ENCODE data around the gene GOLGA1. TPM values are rescaled to one million over a fixed set of nuclear protein-coding genes. Genes with fewer than 3 reads are reported as not detected.

GOLGA1 gene
- total RNA-seq, 1 donor from 2014 or later = 10.2 TPM

GRCh38 chr9:124860582-124861341 lies 80.1 kb downstream of the GOLGA1 start:
- Histone ChIP-seq H3K9me3 (ENCODE audit: insufficient read depth, low read depth, low read length) (no peaks in the 10 kb centered on the region), H3K4me1 (ENCODE audit: insufficient read depth, low read length) (peaks cover 19% of the 10 kb centered on the region), H3K27me3 (ENCODE audit: insufficient read depth, low read length) (no peaks in the 10 kb centered on the region), H4K20me1 (ENCODE audit: insufficient read depth, low read length) (peaks cover 59% of the 10 kb centered on the region), H2AFZ (ENCODE audit: low read depth, low read length) (no peak overlapping the region), H3K4me2 (ENCODE audit: low read length) (peak overlapping the region; percentile 100), H3K4me3 (ENCODE audit: insufficient read depth, low read depth, low read length) (peak overlapping the region; percentile 96), H3K79me2 (ENCODE audit: insufficient read depth, low read length) (peaks cover 39% of the 10 kb centered on the region), H3K9ac (ENCODE audit: low read length) (peak overlapping the region; percentile 98), H3K36me3 (ENCODE audit: insufficient read depth, low read length) (peaks cover 30% of the 10 kb centered on the region), H3K27ac (ENCODE audit: low read depth, low read length) (peak overlapping the region; percentile 90)
- peaks cover 20% of the 10 kb centered on the region for H3K36me3 Mint-ChIP-seq (ENCODE audit: low read depth, unreplicated experiment)
- H3K4me1 Mint-ChIP-seq (ENCODE audit: low read depth, unreplicated experiment) = peaks cover 22% of the 10 kb centered on the region
- TF ChIP-seq CTCF (IDR thresholded peaks at IDR 0.05; ENCODE audit: insufficient read depth, low read depth, low read length) (no peak), EZH2 (IDR thresholded peaks at IDR 0.05; ENCODE audit: insufficient read depth, low read length) (no peak)
- no peaks in the 10 kb centered on the region for H3K27me3 Mint-ChIP-seq (ENCODE audit: low read depth, unreplicated experiment)
- DNase-seq (ENCODE audit: low read depth) (no peak), FAIRE-seq (no peak)
- no peaks in the 10 kb centered on the region for H3K9me3 Mint-ChIP-seq (ENCODE audit: unreplicated experiment)
- peak overlapping the region; percentile 89 for H3K27ac Mint-ChIP-seq (ENCODE audit: unreplicated experiment)
- peak overlapping the region; percentile 95 for H3K4me3 Mint-ChIP-seq (ENCODE audit: unreplicated experiment)

DNA sequence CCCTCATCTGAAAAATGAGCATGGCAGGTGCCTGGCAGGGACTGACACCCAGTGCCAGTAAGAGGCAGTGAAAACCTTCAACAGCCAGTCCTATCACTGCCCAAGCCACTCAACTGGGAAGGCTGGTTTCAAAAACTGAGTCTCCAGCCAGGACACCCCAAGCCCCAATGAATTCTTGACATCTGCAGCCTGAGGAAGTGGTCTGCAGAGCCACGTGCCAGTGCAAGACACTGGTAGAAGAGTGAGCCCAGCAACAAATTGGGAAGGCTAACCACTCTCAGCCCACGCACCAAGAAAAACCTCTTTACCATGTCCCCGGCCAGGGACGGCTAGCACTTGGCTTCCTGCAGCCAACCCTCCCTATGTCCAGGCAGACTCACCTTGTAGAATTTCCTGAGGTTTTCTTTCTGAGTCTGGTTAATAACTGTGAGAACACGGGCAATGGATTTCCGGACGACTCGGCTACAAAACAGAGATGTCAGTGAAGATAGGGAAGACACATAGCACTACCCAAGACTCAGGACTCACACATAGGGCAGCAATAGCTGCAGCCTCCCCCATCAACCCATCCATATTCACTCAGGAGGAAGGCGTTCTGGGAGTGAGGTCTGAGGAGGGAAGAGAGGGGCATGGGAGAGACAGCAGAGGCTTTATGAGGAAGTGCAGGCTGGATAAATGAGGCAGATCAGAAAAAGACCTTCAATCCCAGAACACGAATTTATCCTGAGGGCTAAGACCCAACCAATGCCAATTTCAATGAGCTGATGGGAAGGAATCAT lies 80.9 kb downstream of the GOLGA1 start:
- TF ChIP-seq CTCF (IDR thresholded peaks at IDR 0.05; ENCODE audit: insufficient read depth, low read depth, low read length) (no peak), EZH2 (IDR thresholded peaks at IDR 0.05; ENCODE audit: insufficient read depth, low read length) (no peak)
- Mint-ChIP-seq H3K27ac (ENCODE audit: unreplicated experiment) (peak overlapping the region; percentile 34), H3K9me3 (ENCODE audit: unreplicated experiment) (no peaks in the 10 kb centered on the region), H3K4me3 (ENCODE audit: unreplicated experiment) (peak overlapping the region; percentile 95), H3K36me3 (ENCODE audit: low read depth, unreplicated experiment) (peaks cover 20% of the 10 kb centered on the region), H3K27me3 (ENCODE audit: low read depth, unreplicated experiment) (no peaks in the 10 kb centered on the region), H3K4me1 (ENCODE audit: low read depth, unreplicated experiment) (peaks cover 22% of the 10 kb centered on the region)
- peaks cover 61% of the 10 kb centered on the region for H4K20me1 ChIP-seq (ENCODE audit: insufficient read depth, low read length)
- DNase-seq (ENCODE audit: low read depth) (no peak), FAIRE-seq (no peak)
- H3K79me2 ChIP-seq (ENCODE audit: insufficient read depth, low read length) = peaks cover 39% of the 10 kb centered on the region
- H3K4me1 ChIP-seq (ENCODE audit: insufficient read depth, low read length) = peaks cover 19% of the 10 kb centered on the region
- H3K27me3 ChIP-seq (ENCODE audit: insufficient read depth, low read length) = no peaks in the 10 kb centered on the region
- H3K27ac ChIP-seq (ENCODE audit: low read depth, low read length) = peak overlapping the region; percentile 90
- peaks cover 30% of the 10 kb centered on the region for H3K36me3 ChIP-seq (ENCODE audit: insufficient read depth, low read length)
- peak overlapping the region; percentile 100 for H3K4me2 ChIP-seq (ENCODE audit: low read length)
- peak overlapping the region; percentile 98 for H3K9ac ChIP-seq (ENCODE audit: low read length)
- no peaks in the 10 kb centered on the region for H3K9me3 ChIP-seq (ENCODE audit: insufficient read depth, low read depth, low read length)
- H2AFZ ChIP-seq (ENCODE audit: low read depth, low read length) = no peak overlapping the region
- H3K4me3 ChIP-seq (ENCODE audit: insufficient read depth, low read depth, low read length) = peak overlapping the region; percentile 96
